ENCODE measurements around the gene PIGQ.

The PIGQ gene

GRCh38 chr16:556474-557173, 13.1 kb upstream of the PIGQ start:
- DNase-seq = no peak

GRCh38 chr16:557463-558297, 12.1 kb upstream of the PIGQ start:
- no peak for DNase-seq

GRCh38 chr16:558298-559020, 11.3 kb upstream of the PIGQ start:
- no peak for DNase-seq

GRCh38 chr16:559021-559380, 10.8 kb upstream of the PIGQ start:
- no peak for DNase-seq

GRCh38 chr16:559411-560203, 10.2 kb upstream of the PIGQ start:
- no peak for DNase-seq

- no peak for DNase-seq
Observed at GRCh38 chr16:560204-560700, 9.5 kb upstream of the PIGQ start, which contains the start of gene PRR35. PRR35 (plus strand) TSS chr16:560394; CDS start chr16:563295, 2,901 bp downstream.

GRCh38 chr16:560701-561412, 8.9 kb upstream of the PIGQ start:
- no peak for DNase-seq

- no peak for DNase-seq
Observed at GRCh38 chr16:561413-561794, 8.4 kb upstream of the PIGQ start.

GRCh38 chr16:561957-562938, 7.5 kb upstream of the PIGQ start:
- no peak for DNase-seq

- no peak for DNase-seq
Observed at GRCh38 chr16:563072-563644, 6.6 kb upstream of the PIGQ start.

- no peak for DNase-seq
Observed at GRCh38 chr16:564690-565418, 4.9 kb upstream of the PIGQ start.

- DNase-seq = no peak
Observed at GRCh38 chr16:565419-566330, 4.1 kb upstream of the PIGQ start.

- peak; percentile 63 for DNase-seq
Observed at GRCh38 chr16:566475-567372, 3.0 kb upstream of the PIGQ start, which contains the start of gene NHLRC4. NHLRC4 (plus strand) TSS chr16:567005; CDS start chr16:568048, 1,043 bp downstream.

- DNase-seq = no peak
Observed at GRCh38 chr16:567373-568256, 2.2 kb upstream of the PIGQ start.

- no peak for DNase-seq
Observed at GRCh38 chr16:568401-569258, 1.1 kb upstream of the PIGQ start.

All from activated CD4-positive, alpha-beta T cell treated with anti-CD3 and anti-CD28 coated beads, Interleukin-10, Interleukin-2, amounts not matched to agents 100 ng/mL and 50 ng/mL, durations not matched to agents 16 hours and 8 hours (primary cell).